NCI-H82 (cell line): ENCODE results near the gene C1QTNF1.

Source experiments
- DNase-seq: peaks from one replicate; lab custom pipeline; 2025; lab: John Stamatoyannopoulos, UW

C1QTNF1 gene

GRCh38 chr17:79080349-79080748 lies 56.4 kb downstream of the C1QTNF1 start:
- DNase-seq: no peak

GRCh38 chr17:79080761-79081290 lies 56.9 kb downstream of the C1QTNF1 start:
- no peak for DNase-seq

- DNase-seq: no peak
Measured at GRCh38 chr17:79081571-79082276, 57.8 kb downstream of the C1QTNF1 start.

- DNase-seq: peak; percentile 86
Measured at GRCh38 chr17:79082311-79083190, 58.6 kb downstream of the C1QTNF1 start.

GRCh38 chr17:79083191-79083971 lies 59.4 kb downstream of the C1QTNF1 start:
- DNase-seq: no peak

- no peak for DNase-seq
Measured at GRCh38 chr17:79084291-79085153, 60.6 kb downstream of the C1QTNF1 start.

- no peak for DNase-seq
Measured at GRCh38 chr17:79085154-79085920, 61.4 kb downstream of the C1QTNF1 start.

GRCh38 chr17:79085921-79086551 lies 62.1 kb downstream of the C1QTNF1 start:
- DNase-seq: no peak

GRCh38 chr17:79086609-79087427 lies 62.8 kb downstream of the C1QTNF1 start:
- DNase-seq: no peak

- peak; percentile 84 for DNase-seq
Measured at GRCh38 chr17:79087428-79088143, 63.6 kb downstream of the C1QTNF1 start.

GRCh38 chr17:79088247-79088996 lies 64.5 kb downstream of the C1QTNF1 start:
- DNase-seq: no peak

GRCh38 chr17:79088997-79089328 lies 65.0 kb downstream of the C1QTNF1 start:
- DNase-seq: no peak

GRCh38 chr17:79089720-79090442 lies 65.9 kb downstream of the C1QTNF1 start:
- DNase-seq: no peak

- no peak for DNase-seq
Measured at GRCh38 chr17:79090443-79091225, 66.7 kb downstream of the C1QTNF1 start.

- no peak for DNase-seq
Measured at GRCh38 chr17:79091226-79091670, 67.3 kb downstream of the C1QTNF1 start.

- DNase-seq: no peak
Measured at GRCh38 chr17:79092567-79092966, 68.6 kb downstream of the C1QTNF1 start.
